NCI-H345 treated with DMSO at 0.1 percent for 48 hours (cell line): ENCODE results near the gene RXRA.

Experiments used
- DNase-seq: peaks from one replicate; lab custom pipeline; 2025; ENCODE audit not compliant: unreplicated experiment; lab: John Stamatoyannopoulos, UW

RXRA gene

GRCh38 chr9:134322781-134323241, 3.4 kb upstream of the RXRA start:
- no peak for DNase-seq

- no peak for DNase-seq
Observed at GRCh38 chr9:134323741-134324358, 2.4 kb upstream of the RXRA start.

GRCh38 chr9:134324359-134325095, 1.7 kb upstream of the RXRA start:
- no peak for DNase-seq

GRCh38 chr9:134325096-134325812, 1.0 kb upstream of the RXRA start:
- no peak for DNase-seq

GRCh38 chr9:134326724-134327601, 708 bp downstream of the RXRA start:
- no peak for DNase-seq

- no peak for DNase-seq
Observed at GRCh38 chr9:134327671-134328231, 1.5 kb downstream of the RXRA start.

- DNase-seq = no peak
Observed at GRCh38 chr9:134328341-134328840, 2.1 kb downstream of the RXRA start.

GRCh38 chr9:134328841-134329575, 2.8 kb downstream of the RXRA start:
- no peak for DNase-seq

GRCh38 chr9:134329576-134329855, 3.3 kb downstream of the RXRA start:
- DNase-seq = no peak

- no peak for DNase-seq
Observed at GRCh38 chr9:134329886-134330285, 3.6 kb downstream of the RXRA start.

GRCh38 chr9:134330590-134330989, 4.3 kb downstream of the RXRA start:
- DNase-seq = no peak

- DNase-seq = peak; percentile 16
Observed at GRCh38 chr9:134331186-134332025, 5.2 kb downstream of the RXRA start.

GRCh38 chr9:134332266-134332665, 6.0 kb downstream of the RXRA start:
- DNase-seq = no peak

GRCh38 chr9:134332841-134333233, 6.6 kb downstream of the RXRA start:
- no peak for DNase-seq

GRCh38 chr9:134333234-134333873, 7.1 kb downstream of the RXRA start:
- DNase-seq = no peak

- no peak for DNase-seq
Observed at GRCh38 chr9:134333874-134334581, 7.8 kb downstream of the RXRA start.

GRCh38 chr9:134335061-134335460, 8.8 kb downstream of the RXRA start:
- no peak for DNase-seq
